ENCODE measurements around the gene THG1L. TPM values are rescaled to one million over a fixed set of nuclear protein-coding genes. Genes with fewer than 3 reads are reported as not detected.

Gene THG1L
- total RNA-seq, 1 donor from 2014 or later = 17.8 TPM

- Mint-ChIP-seq H3K9me3 (peaks cover 4% of the 10 kb centered on the region), H3K27me3 (ENCODE audit: low read depth) (no peaks in the 10 kb centered on the region)
Measured at GRCh38 chr5:157732130-157732514, 902 bp downstream of the THG1L start.

GRCh38 chr5:157732596-157733262, 1.5 kb downstream of the THG1L start:
- DNase-seq (ENCODE audit: low spot score in 2 of 2, unreplicated experiment in 2 of 2) = no peak
- H3K9me3 Mint-ChIP-seq = peaks cover 4% of the 10 kb centered on the region
- H3K4me1 Mint-ChIP-seq = peaks cover 8% of the 10 kb centered on the region
- no peak for TF ChIP-seq CTCF (IDR thresholded peaks at IDR 0.05; ENCODE audit: unreplicated experiment)
- no peaks in the 10 kb centered on the region for H3K27me3 Mint-ChIP-seq (ENCODE audit: low read depth)
- H3K4me3 Mint-ChIP-seq = peak overlapping the region; percentile 44
- H3K27ac Mint-ChIP-seq = peak overlapping the region; percentile 40
- peaks cover 9% of the 10 kb centered on the region for H3K36me3 Mint-ChIP-seq

More at GRCh38 chr5:157732130-157732514, 902 bp downstream of the THG1L start:
- no peak for DNase-seq (ENCODE audit: low spot score in 2 of 2, unreplicated experiment in 2 of 2)
- TF ChIP-seq CTCF (IDR thresholded peaks at IDR 0.05; ENCODE audit: unreplicated experiment) = no peak
- Mint-ChIP-seq H3K4me1 (peaks cover 8% of the 10 kb centered on the region), H3K4me3 (peak overlapping the region; percentile 93), H3K36me3 (peaks cover 7% of the 10 kb centered on the region), H3K27ac (peak overlapping the region; percentile 99)

GRCh38 chr5:157734436-157734835, 3.2 kb downstream of the THG1L start:
- H3K36me3 Mint-ChIP-seq = peaks cover 14% of the 10 kb centered on the region
- H3K4me3 Mint-ChIP-seq = no peak overlapping the region
- no peaks in the 10 kb centered on the region for H3K9me3 Mint-ChIP-seq
- TF ChIP-seq CTCF (IDR thresholded peaks at IDR 0.05; ENCODE audit: unreplicated experiment) = no peak
- H3K4me1 Mint-ChIP-seq = peaks cover 8% of the 10 kb centered on the region
- H3K27me3 Mint-ChIP-seq (ENCODE audit: low read depth) = no peaks in the 10 kb centered on the region
- DNase-seq (ENCODE audit: low spot score in 2 of 2, unreplicated experiment in 2 of 2) = no peak
- no peak overlapping the region for H3K27ac Mint-ChIP-seq

- TF ChIP-seq CTCF (IDR thresholded peaks at IDR 0.05; ENCODE audit: unreplicated experiment) = no peak
Measured at GRCh38 chr5:157735991-157736390, 4.8 kb downstream of the THG1L start.

GRCh38 chr5:157739388-157740228, 8.4 kb downstream of the THG1L start:
- Mint-ChIP-seq H3K27me3 (ENCODE audit: low read depth) (peaks cover 1% of the 10 kb centered on the region), H3K4me1 (peaks cover 13% of the 10 kb centered on the region), H3K4me3 (no peak overlapping the region), H3K27ac (no peak overlapping the region), H3K9me3 (no peaks in the 10 kb centered on the region), H3K36me3 (peaks cover 11% of the 10 kb centered on the region)
- no peak for TF ChIP-seq CTCF (IDR thresholded peaks at IDR 0.05; ENCODE audit: unreplicated experiment)
- no peak for DNase-seq (ENCODE audit: low spot score in 2 of 2, unreplicated experiment in 2 of 2)

More at GRCh38 chr5:157735991-157736390, 4.8 kb downstream of the THG1L start:
- no peak overlapping the region for H3K4me3 Mint-ChIP-seq
- H3K4me1 Mint-ChIP-seq = peaks cover 8% of the 10 kb centered on the region
- no peaks in the 10 kb centered on the region for H3K9me3 Mint-ChIP-seq
- peaks cover 14% of the 10 kb centered on the region for H3K36me3 Mint-ChIP-seq
- DNase-seq (ENCODE audit: low spot score in 2 of 2, unreplicated experiment in 2 of 2) = no peak
- H3K27ac Mint-ChIP-seq = no peak overlapping the region
- no peaks in the 10 kb centered on the region for H3K27me3 Mint-ChIP-seq (ENCODE audit: low read depth)

All from mesothelial cell of epicardium (in vitro differentiated cells).